ENCODE measurements around the gene BMP6. TPM values are rescaled to one million over a fixed set of nuclear protein-coding genes. Genes with fewer than 3 reads are reported as not detected.

BMP6 gene
- total and polyA plus RNA-seq, 2 of the 8 experiments (the other 6 are each of a cell fraction or from before 2014, with no cell fraction given) = 2.0 to 2.1 TPM

DNA sequence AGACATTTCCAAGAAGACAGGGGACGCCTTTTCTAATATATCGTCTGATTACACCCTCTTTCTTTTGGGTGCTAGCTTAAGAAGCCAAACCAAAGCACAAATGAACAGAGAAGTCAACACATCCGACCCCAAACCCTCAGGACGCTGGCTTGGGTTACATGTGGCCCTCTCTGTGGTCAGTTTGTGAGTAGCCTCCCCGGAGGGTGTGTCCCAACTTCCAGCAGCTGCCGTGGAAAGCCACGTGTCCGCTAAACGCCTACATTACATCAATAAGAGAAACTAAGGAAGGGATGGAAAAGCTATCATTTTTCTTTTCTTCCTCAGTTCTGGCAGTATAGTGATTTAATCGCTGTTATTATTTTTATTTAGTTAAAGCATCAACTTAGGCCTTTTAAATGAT lies 487 bp upstream of the BMP6 start:
- POLR2A ChIA-PET (ENCODE audit: partially characterized antibody) = interaction anchor here (0.6 to 0.7 kb wide), 3 partner anchors 26 to 142 kb away, joined by 3 read pairs; no protein-coding TSS in a partner anchor
- TF ChIP-seq, protein P1, sequence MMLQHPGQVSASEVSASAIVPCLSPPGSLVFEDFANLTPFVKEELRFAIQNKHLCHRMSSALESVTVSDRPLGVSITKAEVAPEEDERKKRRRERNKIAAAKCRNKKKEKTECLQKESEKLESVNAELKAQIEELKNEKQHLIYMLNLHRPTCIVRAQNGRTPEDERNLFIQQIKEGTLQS (IDR thresholded peaks at IDR 0.05; ENCODE audit: insufficient read depth, low read depth, low read length) = no peak
- no peak for TF ChIP-seq SP1 (IDR thresholded peaks at IDR 0.05; ENCODE audit: low read depth, low read length)
- TF ChIP-seq EZH2 (IDR thresholded peaks at IDR 0.05; ENCODE audit: low read depth, low read length, severe bottlenecking) = no peak
- TF ChIP-seq KDM5A (IDR thresholded peaks at IDR 0.05; ENCODE audit: low read length) = no peak
- TF ChIP-seq ATF2 (IDR thresholded peaks at IDR 0.05; ENCODE audit: low read length) = no peak
- TF ChIP-seq NANOG (IDR thresholded peaks at IDR 0.05; ENCODE audit: insufficient read depth, low read depth, low read length, poor library complexity, severe bottlenecking) = no peak
- no peak for TF ChIP-seq CEBPB (IDR thresholded peaks at IDR 0.05; ENCODE audit: low read depth, low read length)
- no peak for TF ChIP-seq BACH1 (IDR thresholded peaks at IDR 0.05; ENCODE audit: low read length)
- TF ChIP-seq MAFK (IDR thresholded peaks at IDR 0.05; ENCODE audit: low read depth, low read length) = no peak
- TF ChIP-seq GTF2F1 (IDR thresholded peaks at IDR 0.05; ENCODE audit: borderline replicate concordance, low read depth, low read length) = no peak
- no peak for TF ChIP-seq TAF1 (IDR thresholded peaks at IDR 0.05; ENCODE audit: low read depth, low read length)
- TF ChIP-seq CHD2 (IDR thresholded peaks at IDR 0.05; ENCODE audit: low read length) = no peak

More for the DNA sequence above, 487 bp upstream of the BMP6 start:
- H3K79me1 ChIP-seq (ENCODE audit: low read depth, low read length) = no peaks in the 10 kb centered on the region
- no peak overlapping the region for H2BK20ac ChIP-seq (ENCODE audit: low read length)
- FAIRE-seq (no peak), DNase-seq (ENCODE audit: low read depth in 1 of 2, low spot score in 2 of 2) (no peak)
- H4K91ac ChIP-seq (replicated peaks; ENCODE audit: insufficient read length, low read length) = no peak overlapping the region
- CTCF ChIA-PET (ENCODE audit: partially characterized antibody) = interaction anchor here (0.6 to 1.8 kb wide), 16 partner anchors 9 to 539 kb away, joined by 3 to 7 read pairs (median 4); no protein-coding TSS in a partner anchor
- no peak overlapping the region for H3K14ac ChIP-seq (ENCODE audit: insufficient read length)
- no peak overlapping the region for H3K23ac ChIP-seq (ENCODE audit: insufficient read length)
- H2AK5ac ChIP-seq (ENCODE audit: low read depth, low read length) = no peak overlapping the region
- H2AFZ ChIP-seq (ENCODE audit: low read length) = no peak overlapping the region
- H3K56ac ChIP-seq (replicated peaks; ENCODE audit: insufficient read length, low read depth, low read length) = no peak overlapping the region
- no peak overlapping the region for H2BK15ac ChIP-seq (ENCODE audit: low read length)
- H3K23me2 ChIP-seq (ENCODE audit: low read depth, low read length) = peaks cover 9% of the 10 kb centered on the region
- peak overlapping the region; percentile 34 to 93; a peak in 2 of 4 replicates for H3K4me2 ChIP-seq (ENCODE audit: insufficient read depth in 1 of 2, low read depth in 2 of 2, low read length in 2 of 2)
- no peak overlapping the region for H3K9ac ChIP-seq (replicated peaks in 1 of 4; ENCODE audit: extremely low read depth in 1 of 4, low read depth in 3 of 4, low read length in 3 of 4)
- H2BK5ac ChIP-seq (ENCODE audit: low read depth, low read length) = no peak overlapping the region
- no peaks in the 10 kb centered on the region for H3K9me3 ChIP-seq (ENCODE audit: insufficient read depth in 2 of 2, low read depth in 1 of 2, low read length in 1 of 2)
- H3K27ac ChIP-seq (ENCODE audit: low read depth, low read length) = no peak overlapping the region
- H3K36me3 ChIP-seq (ENCODE audit: control insufficient read depth in 2 of 4, insufficient read depth in 4 of 4, low read length in 3 of 4) = peaks cover 0 to 2% (median 0%) of the 10 kb centered on the region in 4 experiments; a peak in 1 of 8 replicates
- H3K4ac ChIP-seq (replicated peaks; ENCODE audit: insufficient read length, low read depth, low read length) = no peak overlapping the region
- H4K8ac ChIP-seq (ENCODE audit: extremely low read depth, insufficient read depth, low read length) = no peak overlapping the region
- no peaks in the 10 kb centered on the region for H3K79me2 ChIP-seq (ENCODE audit: control insufficient read depth in 1 of 2, insufficient read depth in 2 of 2, low read length in 2 of 2)
- peak overlapping the region in 1 of 4 experiments; percentile 65; a peak in 2 of 8 replicates for H3K4me3 ChIP-seq (ENCODE audit: extremely low read depth in 1 of 4, insufficient read depth in 2 of 4, low read depth in 3 of 4, low read length in 4 of 4)
- WGBS, 2 experiments (ENCODE audit: extremely low coverage in 1 of 2, insufficient coverage in 1 of 2, insufficient read length in 1 of 2, insufficient replicate concordance in 2 of 2, low coverage in 1 of 2, low lambda C conversion rate in 2 of 2, missing lambda C conversion rate in 1 of 2) = 38% methylated on average over 10 of the region's 10 CpGs; no CpG with 5 or more reads in 1 of the 2 experiments
- no peak overlapping the region for H4K5ac ChIP-seq (ENCODE audit: insufficient read length, low read depth, low read length)
- no peak overlapping the region for H2BK12ac ChIP-seq (ENCODE audit: low read depth, low read length)
- H3K27me3 ChIP-seq (replicated peaks in 1 of 4; ENCODE audit: control insufficient read depth in 3 of 4, extremely low read depth in 1 of 4, insufficient read depth in 3 of 4, low read length in 3 of 4) = peaks cover 56 to 71% (median 64%) of the 10 kb centered on the region in 4 experiments
- peaks cover 0 to 5% of the 10 kb centered on the region in 2 experiments for H4K20me1 ChIP-seq (replicated peaks in 1 of 2; ENCODE audit: control insufficient read depth in 1 of 2, insufficient read depth in 2 of 2, low read length in 2 of 2)
- no peak overlapping the region for H2BK120ac ChIP-seq (replicated peaks; ENCODE audit: low read depth, low read length)
- H3K18ac ChIP-seq (ENCODE audit: extremely low read depth, low read length) = no peak overlapping the region
- H3K4me1 ChIP-seq (replicated peaks in 1 of 4; ENCODE audit: control insufficient read depth in 3 of 4, insufficient read depth in 4 of 4, low read length in 3 of 4) = peaks cover 8 to 20% (median 11%) of the 10 kb centered on the region in 4 experiments; a peak in 6 of 7 replicates

Measured in H1 (cell line).